Omental fat pad (tissue), 4 donors: ENCODE data around the gene SCN5A. TPM values are rescaled to one million over a fixed set of nuclear protein-coding genes. Genes with fewer than 3 reads are reported as not detected.

Experiments used
- ATAC-seq: fragments of 150-250 bp; one replicate; pipeline ENCODE4 v1.9.1; 2016; ENCODE audit warnings: mild to moderate bottlenecking, moderate library complexity; ENCODE audit not compliant: low FRiP score
- DNase-seq: peaks from one replicate; pipeline ENCODE4 v3.0.0-alpha.2; 2019; ENCODE audit warnings: low spot score
- total RNA-seq, 4 donors: library from RNA; depleted of rRNA; stranded (reverse); fragments of >200 nt; gene quantifications; one replicate each; pipeline ENCODE4 v1.1.0, GENCODE V29; 2016
- TF ChIP-seq, protein P1 (sequence below), 3 donors: fragments of 450-650 bp; IDR thresholded peaks; one replicate each; pipeline ENCODE4 v1.5.1; 2016 to 2017; ENCODE audit warnings: antibody characterized with exemption in 3 of 3, mild to moderate bottlenecking in 3 of 3, moderate library complexity in 2 of 3

Gene SCN5A
- total RNA-seq, 4 donors from 2014 or later, result 0.06 to 0.79 (median 0.09) TPM; not detected in 1

DNA sequence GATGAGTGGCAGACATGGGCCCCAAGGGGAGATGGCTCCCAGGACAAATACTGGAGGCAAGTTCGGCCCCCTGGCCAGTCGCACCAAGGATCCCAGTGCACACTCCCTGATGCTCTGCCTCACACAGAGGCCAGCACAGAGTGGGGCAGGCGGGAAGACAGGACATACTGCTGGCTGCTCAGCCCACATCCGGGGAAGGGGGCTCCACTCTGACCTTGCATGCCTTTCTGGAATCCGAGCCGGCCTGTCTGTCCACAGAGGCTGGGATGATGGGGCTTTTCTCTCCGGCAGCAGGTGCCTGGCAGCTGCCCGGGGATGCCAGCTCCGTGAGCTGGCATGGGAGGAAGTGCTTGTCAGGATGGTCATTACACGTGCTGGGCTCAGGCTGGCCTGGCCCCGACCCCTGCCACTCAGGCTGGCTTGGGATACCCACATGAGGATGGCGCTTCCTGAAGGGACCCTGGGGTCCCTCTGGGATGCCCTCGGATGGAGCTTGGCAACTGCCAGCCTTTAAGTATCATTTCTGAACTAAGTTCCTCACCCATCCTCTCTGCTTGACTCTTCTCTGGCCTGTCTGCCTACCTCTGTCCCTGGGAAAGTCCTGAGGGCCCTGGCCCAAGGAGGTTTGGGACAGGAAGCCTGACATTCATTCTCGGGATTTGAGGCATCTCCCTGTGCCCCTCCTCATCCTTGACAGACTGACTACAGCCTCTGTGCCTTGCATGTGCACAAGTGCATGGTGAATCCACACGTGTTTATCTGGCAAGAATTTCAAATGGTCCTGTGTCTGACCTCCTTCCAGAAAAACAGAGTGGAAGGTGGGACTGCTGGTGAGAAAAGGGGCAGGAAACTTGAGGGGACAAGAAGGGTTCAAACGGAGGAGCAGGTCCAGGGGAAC lies 106.8 kb downstream of the SCN5A start:
- DNase-seq (no peak), ATAC-seq (no peak)
- TF ChIP-seq, protein P1, sequence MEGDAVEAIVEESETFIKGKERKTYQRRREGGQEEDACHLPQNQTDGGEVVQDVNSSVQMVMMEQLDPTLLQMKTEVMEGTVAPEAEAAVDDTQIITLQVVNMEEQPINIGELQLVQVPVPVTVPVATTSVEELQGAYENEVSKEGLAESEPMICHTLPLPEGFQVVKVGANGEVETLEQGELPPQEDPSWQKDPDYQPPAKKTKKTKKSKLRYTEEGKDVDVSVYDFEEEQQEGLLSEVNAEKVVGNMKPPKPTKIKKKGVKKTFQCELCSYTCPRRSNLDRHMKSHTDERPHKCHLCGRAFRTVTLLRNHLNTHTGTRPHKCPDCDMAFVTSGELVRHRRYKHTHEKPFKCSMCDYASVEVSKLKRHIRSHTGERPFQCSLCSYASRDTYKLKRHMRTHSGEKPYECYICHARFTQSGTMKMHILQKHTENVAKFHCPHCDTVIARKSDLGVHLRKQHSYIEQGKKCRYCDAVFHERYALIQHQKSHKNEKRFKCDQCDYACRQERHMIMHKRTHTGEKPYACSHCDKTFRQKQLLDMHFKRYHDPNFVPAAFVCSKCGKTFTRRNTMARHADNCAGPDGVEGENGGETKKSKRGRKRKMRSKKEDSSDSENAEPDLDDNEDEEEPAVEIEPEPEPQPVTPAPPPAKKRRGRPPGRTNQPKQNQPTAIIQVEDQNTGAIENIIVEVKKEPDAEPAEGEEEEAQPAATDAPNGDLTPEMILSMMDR (IDR thresholded peaks at IDR 0.05), result no peak

DNA sequence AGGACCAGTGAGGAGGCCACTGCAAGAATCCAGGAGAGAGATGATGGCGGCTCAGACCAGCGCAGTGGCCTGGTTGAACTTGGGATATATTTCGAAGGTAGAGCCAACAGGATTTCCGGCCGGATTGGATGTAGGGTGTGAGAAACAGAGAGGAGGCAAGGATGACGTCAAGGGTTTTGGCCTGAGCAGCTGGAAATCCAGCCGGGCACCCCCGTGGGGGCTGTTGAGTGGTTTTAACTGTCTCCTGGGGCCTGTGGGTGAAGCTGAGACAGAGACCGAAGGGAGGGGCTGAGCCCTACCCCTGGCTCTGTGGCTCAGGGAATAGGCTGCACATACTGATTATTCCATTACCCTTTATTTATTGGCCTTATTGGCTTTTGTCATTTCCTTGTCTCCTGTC lies 107.7 kb downstream of the SCN5A start:
- ATAC-seq, result no peak
- TF ChIP-seq, protein P1 (IDR thresholded peaks at IDR 0.05), result no peak
- no peak for DNase-seq

DNA sequence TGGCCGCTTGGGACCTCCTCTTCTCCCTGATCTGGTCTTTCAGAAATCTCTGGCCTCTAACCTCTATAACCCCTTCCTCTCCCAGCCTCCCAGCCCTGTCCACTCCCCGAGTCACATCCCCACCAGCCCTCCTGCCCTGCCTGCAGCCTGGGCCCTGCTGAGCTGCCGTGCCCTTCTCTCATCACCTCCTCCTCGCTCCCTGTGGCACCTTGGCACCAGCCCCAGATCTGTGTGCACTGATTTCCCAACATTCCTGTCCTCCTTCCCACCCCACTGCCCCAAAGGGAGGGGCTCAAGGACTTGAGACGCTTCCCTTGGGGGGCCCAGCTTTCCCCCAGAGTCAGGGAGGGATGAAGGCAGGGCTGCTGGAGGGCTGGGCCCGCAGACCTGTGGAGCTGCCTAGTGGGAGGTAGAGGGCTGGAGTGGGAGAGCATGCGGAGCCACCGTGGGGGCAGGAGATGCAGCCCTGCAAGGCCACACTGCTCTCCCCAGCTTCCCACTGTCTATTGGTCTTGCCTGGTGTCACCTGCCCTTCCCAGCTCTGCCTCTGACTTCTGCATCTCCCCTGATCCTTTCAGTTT lies 110.6 kb downstream of the SCN5A start:
- TF ChIP-seq, protein P1 (IDR thresholded peaks at IDR 0.05), result no peak
- ATAC-seq, result no peak

DNA sequence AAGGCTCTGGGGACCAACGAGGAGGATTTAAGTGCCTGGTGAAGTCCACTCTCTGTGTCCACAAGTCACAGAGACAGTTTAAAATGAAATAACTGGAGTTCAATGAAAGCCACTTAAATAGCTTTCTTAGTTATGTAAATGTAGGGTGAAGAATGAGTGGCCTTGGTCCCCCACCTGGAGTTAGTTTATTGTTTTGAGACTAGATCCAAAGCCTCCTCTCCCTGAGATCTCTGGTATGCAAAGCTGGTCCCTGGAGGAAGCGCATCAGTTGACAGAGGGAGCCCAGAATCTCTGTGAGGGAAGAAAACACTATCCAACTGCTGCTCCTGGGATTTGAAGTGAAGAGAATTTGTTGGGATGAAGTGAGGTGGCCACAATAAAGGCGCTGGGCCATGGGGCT lies 112.8 kb downstream of the SCN5A start:
- TF ChIP-seq, protein P1 (IDR thresholded peaks at IDR 0.05), result no peak
- DNase-seq (no peak), ATAC-seq (no peak)

More for the DNA sequence above, 110.6 kb downstream of the SCN5A start:
- DNase-seq, result no peak

DNA sequence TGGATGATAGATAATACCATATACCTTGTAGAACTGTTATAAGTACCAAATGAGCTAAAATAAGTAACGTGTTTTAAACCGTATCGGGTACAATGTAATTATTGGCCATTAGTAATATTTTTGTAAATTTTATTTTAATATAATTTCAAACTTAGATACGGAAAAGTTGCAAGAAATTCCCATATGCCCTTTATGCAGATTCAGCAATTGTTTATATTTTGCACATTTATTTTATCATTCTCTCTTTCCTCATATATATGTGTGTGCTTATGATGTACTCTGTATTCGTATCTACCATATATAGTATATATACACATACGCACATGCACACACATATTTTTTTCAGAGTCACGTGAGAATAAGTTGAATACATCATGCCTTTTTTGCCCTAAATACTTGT lies 114.9 kb downstream of the SCN5A start:
- ATAC-seq, result no peak
- TF ChIP-seq, protein P1 (IDR thresholded peaks at IDR 0.05), result no peak
- no peak for DNase-seq

DNA sequence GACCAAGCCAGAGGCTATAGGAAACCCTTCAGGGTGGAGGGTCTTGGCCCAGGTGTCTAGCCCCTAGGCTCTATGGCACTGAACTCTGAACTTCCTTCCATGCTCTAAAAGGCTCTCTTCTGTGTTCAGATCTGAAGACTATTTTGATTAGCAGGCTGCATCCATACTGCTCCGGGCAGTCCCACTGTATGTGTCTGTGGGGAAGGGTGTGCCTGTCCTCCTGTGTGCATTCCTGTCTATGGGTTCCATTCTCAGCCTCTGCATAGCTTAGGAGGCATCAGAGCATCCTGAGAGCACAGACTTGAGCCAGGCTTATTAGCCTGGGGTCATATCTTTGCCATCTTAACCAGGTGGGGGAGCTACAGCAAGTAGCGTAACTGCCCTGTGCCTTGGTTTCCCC lies 115.3 kb downstream of the SCN5A start:
- TF ChIP-seq, protein P1 (IDR thresholded peaks at IDR 0.05), result no peak
- no peak for ATAC-seq
- no peak for DNase-seq
